BJ (cell line): ENCODE measurements around the gene RERE. TPM values are rescaled to one million over a fixed set of nuclear protein-coding genes. Genes with fewer than 3 reads are reported as not detected.

ENCODE experiments used
- CTCF ChIA-PET: fragments of 350-600 bp; formaldehyde crosslinking; extraction: SDS; loops from one replicate; lab custom pipeline; 2021; ENCODE audit warnings: antibody characterized with exemption, inconsistent platforms; lab: Yijun Ruan, JAX
- POLR2A ChIA-PET: fragments of 300-600 bp; sonication (Branson Sonifier 250); formaldehyde crosslinking; extraction: SDS; loops from one replicate; lab custom pipeline; 2021; ENCODE audit warnings: antibody characterized with exemption; lab: Charles Lee
- DNase-seq: peaks from one replicate; pipeline ENCODE4 v3.0.0-alpha.2; 2011; ENCODE audit warnings: low read depth
- H3K27me3 ChIP-seq: 2 replicates; pipeline ENCODE4 v1.6.0; 2011; ENCODE audit warnings: low read length; ENCODE audit not compliant: control insufficient read depth, insufficient read depth
- H3K36me3 ChIP-seq: 2 replicates; pipeline ENCODE4 v1.5.1; 2011; ENCODE audit warnings: low read length; ENCODE audit not compliant: control insufficient read depth, insufficient read depth
- H3K4me3 ChIP-seq: 2 replicates; pipeline ENCODE4 v1.5.1; 2011; ENCODE audit warnings: low read depth, mild to moderate bottlenecking, control low read depth, low read length
- CTCF ChIP-seq: IDR thresholded peaks from 2 replicates; pipeline ENCODE4 v1.5.1; 2011; ENCODE audit warnings: low read depth, mild to moderate bottlenecking, control low read depth, inconsistent platforms, low read length, moderate library complexity; ENCODE audit not compliant: insufficient read depth
- polyA plus RNA-seq: library from polyadenylated mRNA; depleted of rRNA; stranded (reverse); fragments of >200 nt; gene quantifications from 2 replicates; pipeline ENCODE4 v1.2.3, GENCODE V29; 2011

The RERE gene
- polyA plus RNA-seq, 1 experiment: 3.8 TPM

GRCh38 chr1:8661185-8662110 is 156.0 kb downstream of the RERE start:
- POLR2A ChIA-PET: interaction anchor here (0.6 to 1.1 kb wide), 2 partner anchors 10 to 180 kb away, joined by 3 to 4 read pairs; no protein-coding TSS in a partner anchor
- Histone ChIP-seq H3K4me3 (no peak overlapping the region), H3K27me3 (no peaks in the 10 kb centered on the region), H3K36me3 (no peaks in the 10 kb centered on the region)
- TF ChIP-seq CTCF: no peak
- CTCF ChIA-PET: interaction anchor here (0.5 to 1.9 kb wide), 6 partner anchors 10 to 183 kb away, joined by 3 to 7 read pairs (median 3); no protein-coding TSS in a partner anchor
- DNase-seq: peak; percentile 63

DNA sequence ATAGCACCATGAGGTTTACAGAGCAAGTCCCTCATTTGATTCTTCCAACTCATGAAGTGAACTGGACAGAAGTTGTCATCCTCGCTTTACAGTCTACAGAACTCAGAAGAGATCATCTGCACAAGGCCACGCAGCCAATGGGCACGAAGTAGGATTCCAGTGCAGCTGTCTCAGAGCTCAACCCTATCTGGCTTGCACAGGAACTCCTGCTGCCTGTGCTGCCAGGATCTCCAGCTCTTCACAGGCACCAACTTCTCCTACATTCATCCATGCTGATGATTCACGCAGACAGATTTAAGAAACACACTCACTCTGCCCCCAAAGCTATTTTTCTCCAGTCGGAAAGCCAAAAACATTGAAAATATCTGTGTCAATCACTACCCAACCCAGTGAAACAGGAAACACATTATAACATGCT is 157.0 kb downstream of the RERE start:
- Histone ChIP-seq H3K4me3 (no peak overlapping the region), H3K36me3 (no peaks in the 10 kb centered on the region), H3K27me3 (no peaks in the 10 kb centered on the region)
- ChIA-PET CTCF (interaction anchor here (1.0 to 1.9 kb wide), 2 partner anchors 11 to 13 kb away, joined by 4 to 7 read pairs; no protein-coding TSS in a partner anchor), POLR2A (interaction anchor here (0.5 to 1.1 kb wide), 3 partner anchors 9 to 179 kb away, joined by 3 to 14 read pairs (median 4); no protein-coding TSS in a partner anchor)
- peak; percentile 58 for DNase-seq
- TF ChIP-seq CTCF: no peak

- no peaks in the 10 kb centered on the region for H3K27me3 ChIP-seq
- POLR2A ChIA-PET: no interaction called here
- CTCF ChIA-PET: interaction anchor here (0.6 to 1.9 kb wide), 2 partner anchors 11 to 12 kb away, joined by 3 to 7 read pairs; no protein-coding TSS in a partner anchor
- no peak for TF ChIP-seq CTCF
- H3K36me3 ChIP-seq: no peaks in the 10 kb centered on the region
- no peak overlapping the region for H3K4me3 ChIP-seq
- no peak for DNase-seq
Observed at GRCh38 chr1:8659593-8659992, 157.8 kb downstream of the RERE start.

DNA sequence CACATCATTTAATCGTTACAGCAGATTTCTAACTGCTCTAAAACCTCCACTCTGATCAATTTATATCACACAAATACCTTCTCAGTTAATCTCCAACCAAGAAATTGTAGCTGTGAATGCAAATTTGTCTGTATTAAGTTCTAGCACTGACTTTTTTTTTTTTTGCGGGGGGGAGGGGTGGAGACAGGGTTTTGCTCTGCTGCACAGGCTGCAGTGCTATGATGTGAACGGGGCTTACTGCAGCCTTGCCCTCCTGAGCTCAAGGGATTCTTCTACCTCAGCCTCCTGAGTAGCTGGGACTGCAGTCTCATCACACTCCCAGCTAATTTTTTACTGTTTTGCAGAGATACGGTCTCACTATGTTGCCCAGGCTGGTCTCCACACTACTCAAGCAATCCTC is 163.6 kb downstream of the RERE start:
- TF ChIP-seq CTCF: no peak
- ChIA-PET CTCF (interaction anchor here (0.6 to 0.7 kb wide), 3 partner anchors 16 to 197 kb away, joined by 3 to 4 read pairs (median 4); no protein-coding TSS in a partner anchor), POLR2A (no interaction called here)

GRCh38 chr1:8652467-8653046 is 164.9 kb downstream of the RERE start:
- ChIA-PET POLR2A (no interaction called here), CTCF (no interaction called here)
- Histone ChIP-seq H3K27me3 (no peaks in the 10 kb centered on the region), H3K4me3 (no peak overlapping the region), H3K36me3 (no peaks in the 10 kb centered on the region)
- no peak for TF ChIP-seq CTCF
- no peak for DNase-seq

More for the DNA sequence above, 163.6 kb downstream of the RERE start:
- DNase-seq: no peak
- Histone ChIP-seq H3K27me3 (no peaks in the 10 kb centered on the region), H3K4me3 (no peak overlapping the region), H3K36me3 (no peaks in the 10 kb centered on the region)
